GM10266 (cell line): ENCODE results near the gene HMGN3.

Experiments
- DNase-seq: peaks from one replicate; pipeline ENCODE4 v3.0.0; 2012; ENCODE audit errors: extremely low spot score
- CTCF ChIP-seq: IDR thresholded peaks from 2 replicates; pipeline ENCODE4 v1.5.1; 2012; ENCODE audit warnings: mild to moderate bottlenecking, low read depth; ENCODE audit not compliant: control insufficient read depth, insufficient read depth; ENCODE audit errors: missing control alignments

HMGN3 gene

GRCh38 chr6:79188107-79188506 is 46.4 kb downstream of the HMGN3 start:
- no peak for DNase-seq
- no peak for TF ChIP-seq CTCF

GRCh38 chr6:79186564-79186963 is 47.9 kb downstream of the HMGN3 start:
- no peak for DNase-seq
- TF ChIP-seq CTCF: no peak

GRCh38 chr6:79184641-79185040 is 49.8 kb downstream of the HMGN3 start:
- no peak for DNase-seq
- TF ChIP-seq CTCF: no peak

- no peak for TF ChIP-seq CTCF
These were observed 50.4 kb downstream of the HMGN3 start for GRCh38 chr6:79184086-79184485.

GRCh38 chr6:79180052-79180451 is 54.4 kb downstream of the HMGN3 start:
- no peak for TF ChIP-seq CTCF
- DNase-seq: no peak

More at GRCh38 chr6:79184086-79184485, 50.4 kb downstream of the HMGN3 start:
- no peak for DNase-seq

- DNase-seq: no peak
These were observed 61.1 kb downstream of the HMGN3 start for GRCh38 chr6:79173378-79173777.

GRCh38 chr6:79170959-79171358 is 63.5 kb downstream of the HMGN3 start:
- TF ChIP-seq CTCF: no peak
- no peak for DNase-seq

More at GRCh38 chr6:79173378-79173777, 61.1 kb downstream of the HMGN3 start:
- TF ChIP-seq CTCF: no peak
